HG03060 (cell line): Measurements from ENCODE around the gene SLC29A3.

ENCODE experiments used
- ATAC-seq: cut with Tn5 transposase; IDR thresholded peaks from one replicate; pipeline ENCODE4 v1.9.1; 2021; ENCODE audit warnings: low read depth, moderate number of reproducible peaks; ENCODE audit not compliant: unreplicated experiment

Gene SLC29A3

DNA sequence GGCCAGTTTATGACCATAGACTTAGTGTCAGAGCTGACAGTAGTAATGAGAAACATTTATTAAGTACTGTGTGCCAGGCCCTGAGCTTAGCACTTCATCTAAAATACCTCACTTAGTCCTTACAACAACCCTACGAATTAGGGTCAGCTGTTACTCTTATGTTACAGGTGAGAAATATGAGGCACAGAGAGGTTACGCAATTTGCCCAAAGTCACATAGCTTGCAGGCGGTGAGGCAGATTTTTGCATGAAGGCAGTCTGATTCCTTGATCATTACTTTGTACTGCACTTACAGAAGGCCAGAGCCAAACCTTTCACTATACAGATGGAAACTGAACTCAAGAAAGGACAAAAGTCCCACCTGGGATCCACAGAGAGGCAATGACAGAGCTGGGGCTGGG lies 87.8 kb downstream of the SLC29A3 start:
- no peak for ATAC-seq

DNA sequence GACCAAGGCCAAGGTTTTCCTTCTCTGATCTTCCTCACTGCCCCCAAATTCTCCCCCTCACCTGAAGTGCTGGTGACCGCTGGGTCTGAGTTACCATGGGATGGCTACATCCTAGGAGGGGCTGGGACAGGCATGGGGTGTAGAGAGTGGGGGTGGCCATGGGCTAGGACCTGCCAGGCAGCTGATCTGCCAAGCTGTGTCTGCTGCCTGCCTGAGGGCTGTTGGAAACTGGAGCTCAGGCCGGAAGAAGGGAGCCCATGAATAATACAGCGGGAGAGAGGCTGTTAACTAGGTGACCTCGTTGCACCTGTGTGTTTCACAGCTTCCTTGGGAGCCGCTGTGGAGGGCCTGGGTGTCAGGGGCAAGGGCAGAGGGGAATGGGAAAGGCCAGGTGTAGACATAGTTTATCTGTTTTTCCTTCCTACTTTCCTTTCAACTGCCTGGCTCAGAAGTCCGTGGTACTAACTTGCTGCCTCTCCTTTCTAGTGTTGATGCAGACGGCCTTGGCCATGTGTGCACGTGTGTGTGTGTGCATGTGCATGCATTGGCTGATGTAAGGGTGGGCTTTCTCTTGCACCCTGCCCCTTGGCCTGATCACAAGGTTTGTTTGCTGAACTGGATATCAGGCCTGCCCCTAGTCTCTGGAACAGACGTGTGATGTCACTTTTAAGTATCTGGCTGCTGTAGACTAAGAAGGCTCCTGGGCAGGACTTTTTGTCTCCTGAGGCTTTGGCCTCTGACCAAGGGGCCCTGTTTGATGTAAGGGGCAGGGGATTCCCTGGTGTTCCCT lies 89.6 kb downstream of the SLC29A3 start:
- ATAC-seq, result no peak

DNA sequence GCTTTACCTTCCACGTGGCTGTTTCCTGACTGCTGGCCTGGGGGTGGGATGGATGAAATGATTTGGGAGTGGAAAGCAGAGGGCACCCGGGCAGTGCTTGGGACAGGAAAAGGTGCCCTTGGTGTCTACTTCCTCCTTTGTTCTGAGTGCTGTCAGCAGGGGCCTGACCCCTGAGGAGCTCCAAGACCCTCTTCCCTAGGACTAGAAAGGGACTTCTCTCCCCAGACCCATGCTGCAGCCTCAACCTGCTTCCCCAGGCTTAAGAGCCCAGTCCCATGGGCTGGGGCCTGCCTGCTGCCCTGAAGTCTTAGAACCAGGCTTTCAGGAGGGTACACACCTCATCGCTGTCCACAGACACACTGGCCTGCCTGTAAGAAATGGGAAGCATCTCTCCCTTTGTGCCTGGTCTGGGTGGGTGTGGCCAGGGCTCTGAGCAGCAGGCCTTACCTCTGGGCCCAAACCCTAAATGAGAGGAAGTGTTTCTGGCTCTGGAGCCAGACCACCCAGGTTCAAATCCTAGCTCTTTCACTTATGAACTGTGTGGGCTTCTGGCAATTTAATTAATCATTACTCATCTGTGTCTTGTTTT lies 90.6 kb downstream of the SLC29A3 start:
- no peak for ATAC-seq
